GM10847 (cell line): ENCODE data around the gene FGD2.

Experiments
- POLR2A ChIP-seq: IDR thresholded peaks from 2 replicates; pipeline ENCODE4 v1.6.1; 2011; ENCODE audit not compliant: insufficient read length; ENCODE audit errors: extremely low read depth

FGD2 gene

GRCh38 chr6:37050045-37050853, 44.8 kb downstream of the FGD2 start:
- TF ChIP-seq POLR2A: no peak

GRCh38 chr6:37050854-37051137, 45.3 kb downstream of the FGD2 start:
- TF ChIP-seq POLR2A: no peak

GRCh38 chr6:37051138-37052026, 45.9 kb downstream of the FGD2 start:
- TF ChIP-seq POLR2A: no peak

GRCh38 chr6:37052027-37052628, 46.7 kb downstream of the FGD2 start:
- TF ChIP-seq POLR2A: no peak

GRCh38 chr6:37053683-37054082, 48.2 kb downstream of the FGD2 start:
- TF ChIP-seq POLR2A: no peak

GRCh38 chr6:37054171-37054570, 48.7 kb downstream of the FGD2 start:
- no peak for TF ChIP-seq POLR2A

GRCh38 chr6:37054580-37054979, 49.1 kb downstream of the FGD2 start:
- no peak for TF ChIP-seq POLR2A

- TF ChIP-seq POLR2A: no peak
Measured at GRCh38 chr6:37056112-37056403, 50.6 kb downstream of the FGD2 start.

GRCh38 chr6:37056439-37057127, 51.1 kb downstream of the FGD2 start:
- TF ChIP-seq POLR2A: no peak

- TF ChIP-seq POLR2A: no peak
Measured at GRCh38 chr6:37057128-37057471, 51.6 kb downstream of the FGD2 start.

GRCh38 chr6:37057678-37058077, 52.2 kb downstream of the FGD2 start:
- TF ChIP-seq POLR2A: no peak

- TF ChIP-seq POLR2A: no peak
Measured at GRCh38 chr6:37058084-37058586, 52.7 kb downstream of the FGD2 start.

- no peak for TF ChIP-seq POLR2A
Measured at GRCh38 chr6:37059344-37060194, 54.1 kb downstream of the FGD2 start.

GRCh38 chr6:37060195-37060559, 54.7 kb downstream of the FGD2 start:
- no peak for TF ChIP-seq POLR2A

GRCh38 chr6:37061157-37061804, 55.8 kb downstream of the FGD2 start:
- no peak for TF ChIP-seq POLR2A

- no peak for TF ChIP-seq POLR2A
Measured at GRCh38 chr6:37062424-37062823, 57.0 kb downstream of the FGD2 start.
